ENCODE data around the gene FUBP1.

GRCh38 chr1:77906019-77906545, 72.8 kb downstream of the FUBP1 start:
- no peak for TF ChIP-seq CTCF (IDR thresholded peaks at IDR 0.05)
- no peak for TF ChIP-seq POLR2A (IDR thresholded peaks at IDR 0.05)
- no peak for TF ChIP-seq EP300 (IDR thresholded peaks at IDR 0.05)
